ENCODE data around the gene POU6F1.

The POU6F1 gene

GRCh38 chr12:51162217-51162616, 55.6 kb downstream of the POU6F1 start:
- no peak for DNase-seq (ENCODE audit: low read depth)

- peak; percentile 6 for DNase-seq (ENCODE audit: low read depth)
Measured at GRCh38 chr12:51160814-51161459, 56.9 kb downstream of the POU6F1 start.

- DNase-seq (ENCODE audit: low read depth): no peak
Measured at GRCh38 chr12:51156245-51156765, 61.6 kb downstream of the POU6F1 start.

- DNase-seq (ENCODE audit: low read depth): no peak
Measured at GRCh38 chr12:51152953-51153352, 64.9 kb downstream of the POU6F1 start.

GRCh38 chr12:51150777-51151176, 67.1 kb downstream of the POU6F1 start:
- DNase-seq (ENCODE audit: low read depth): no peak

- DNase-seq (ENCODE audit: low read depth): no peak
Measured at GRCh38 chr12:51147309-51147708, 70.6 kb downstream of the POU6F1 start.

GRCh38 chr12:51139292-51139844, 78.5 kb downstream of the POU6F1 start:
- no peak for DNase-seq (ENCODE audit: low read depth)
